Measurements from ENCODE around the gene HAUS7.

HAUS7 gene

DNA sequence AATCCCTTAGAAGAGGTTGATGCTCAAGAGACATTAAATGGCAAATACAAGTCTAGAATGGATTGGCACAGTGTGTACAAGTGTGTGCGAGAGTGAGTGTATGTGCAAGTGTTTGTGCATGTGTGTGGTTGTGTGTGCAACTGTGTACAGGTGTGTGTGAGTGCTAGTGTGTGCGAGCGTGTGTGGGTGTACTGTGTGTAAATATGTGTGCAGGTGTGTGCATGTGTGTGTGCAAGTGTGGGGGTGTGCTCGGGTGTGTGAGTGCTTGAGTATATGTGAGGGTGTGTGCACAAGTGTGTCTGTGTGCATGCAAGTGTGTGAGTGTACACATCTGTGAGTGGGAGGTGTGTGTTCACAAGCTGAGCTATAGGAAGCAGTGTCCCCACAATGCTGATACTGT lies 30.4 kb downstream of the HAUS7 start:
- no peaks in the 10 kb centered on the region for H3K27me3 ChIP-seq (ENCODE audit: insufficient read depth, poor library complexity, severe bottlenecking)
- no peak for DNase-seq (ENCODE audit: low read depth in 1 of 2, low spot score in 1 of 2)
- no peak overlapping the region for H3K4me3 ChIP-seq (replicated peaks; ENCODE audit: insufficient read depth, low read length)
- TF ChIP-seq SPI1 (IDR thresholded peaks at IDR 0.05; ENCODE audit: borderline replicate concordance, low read depth) (no peak), POLR2AphosphoS5 (IDR thresholded peaks at IDR 0.05; ENCODE audit: low read depth) (no peak), GABPA (IDR thresholded peaks at IDR 0.05; ENCODE audit: low read depth) (no peak)
- TF ChIP-seq, protein P1, sequence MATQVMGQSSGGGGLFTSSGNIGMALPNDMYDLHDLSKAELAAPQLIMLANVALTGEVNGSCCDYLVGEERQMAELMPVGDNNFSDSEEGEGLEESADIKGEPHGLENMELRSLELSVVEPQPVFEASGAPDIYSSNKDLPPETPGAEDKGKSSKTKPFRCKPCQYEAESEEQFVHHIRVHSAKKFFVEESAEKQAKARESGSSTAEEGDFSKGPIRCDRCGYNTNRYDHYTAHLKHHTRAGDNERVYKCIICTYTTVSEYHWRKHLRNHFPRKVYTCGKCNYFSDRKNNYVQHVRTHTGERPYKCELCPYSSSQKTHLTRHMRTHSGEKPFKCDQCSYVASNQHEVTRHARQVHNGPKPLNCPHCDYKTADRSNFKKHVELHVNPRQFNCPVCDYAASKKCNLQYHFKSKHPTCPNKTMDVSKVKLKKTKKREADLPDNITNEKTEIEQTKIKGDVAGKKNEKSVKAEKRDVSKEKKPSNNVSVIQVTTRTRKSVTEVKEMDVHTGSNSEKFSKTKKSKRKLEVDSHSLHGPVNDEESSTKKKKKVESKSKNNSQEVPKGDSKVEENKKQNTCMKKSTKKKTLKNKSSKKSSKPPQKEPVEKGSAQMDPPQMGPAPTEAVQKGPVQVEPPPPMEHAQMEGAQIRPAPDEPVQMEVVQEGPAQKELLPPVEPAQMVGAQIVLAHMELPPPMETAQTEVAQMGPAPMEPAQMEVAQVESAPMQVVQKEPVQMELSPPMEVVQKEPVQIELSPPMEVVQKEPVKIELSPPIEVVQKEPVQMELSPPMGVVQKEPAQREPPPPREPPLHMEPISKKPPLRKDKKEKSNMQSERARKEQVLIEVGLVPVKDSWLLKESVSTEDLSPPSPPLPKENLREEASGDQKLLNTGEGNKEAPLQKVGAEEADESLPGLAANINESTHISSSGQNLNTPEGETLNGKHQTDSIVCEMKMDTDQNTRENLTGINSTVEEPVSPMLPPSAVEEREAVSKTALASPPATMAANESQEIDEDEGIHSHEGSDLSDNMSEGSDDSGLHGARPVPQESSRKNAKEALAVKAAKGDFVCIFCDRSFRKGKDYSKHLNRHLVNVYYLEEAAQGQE (IDR thresholded peaks at IDR 0.05; ENCODE audit: insufficient replicate concordance, low read depth), result no peak
- TF ChIP-seq, protein P2, sequence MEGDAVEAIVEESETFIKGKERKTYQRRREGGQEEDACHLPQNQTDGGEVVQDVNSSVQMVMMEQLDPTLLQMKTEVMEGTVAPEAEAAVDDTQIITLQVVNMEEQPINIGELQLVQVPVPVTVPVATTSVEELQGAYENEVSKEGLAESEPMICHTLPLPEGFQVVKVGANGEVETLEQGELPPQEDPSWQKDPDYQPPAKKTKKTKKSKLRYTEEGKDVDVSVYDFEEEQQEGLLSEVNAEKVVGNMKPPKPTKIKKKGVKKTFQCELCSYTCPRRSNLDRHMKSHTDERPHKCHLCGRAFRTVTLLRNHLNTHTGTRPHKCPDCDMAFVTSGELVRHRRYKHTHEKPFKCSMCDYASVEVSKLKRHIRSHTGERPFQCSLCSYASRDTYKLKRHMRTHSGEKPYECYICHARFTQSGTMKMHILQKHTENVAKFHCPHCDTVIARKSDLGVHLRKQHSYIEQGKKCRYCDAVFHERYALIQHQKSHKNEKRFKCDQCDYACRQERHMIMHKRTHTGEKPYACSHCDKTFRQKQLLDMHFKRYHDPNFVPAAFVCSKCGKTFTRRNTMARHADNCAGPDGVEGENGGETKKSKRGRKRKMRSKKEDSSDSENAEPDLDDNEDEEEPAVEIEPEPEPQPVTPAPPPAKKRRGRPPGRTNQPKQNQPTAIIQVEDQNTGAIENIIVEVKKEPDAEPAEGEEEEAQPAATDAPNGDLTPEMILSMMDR (IDR thresholded peaks at IDR 0.05; ENCODE audit: insufficient read depth, low read length), result no peak
- H3K27ac ChIP-seq (replicated peaks), result no peak overlapping the region

DNA sequence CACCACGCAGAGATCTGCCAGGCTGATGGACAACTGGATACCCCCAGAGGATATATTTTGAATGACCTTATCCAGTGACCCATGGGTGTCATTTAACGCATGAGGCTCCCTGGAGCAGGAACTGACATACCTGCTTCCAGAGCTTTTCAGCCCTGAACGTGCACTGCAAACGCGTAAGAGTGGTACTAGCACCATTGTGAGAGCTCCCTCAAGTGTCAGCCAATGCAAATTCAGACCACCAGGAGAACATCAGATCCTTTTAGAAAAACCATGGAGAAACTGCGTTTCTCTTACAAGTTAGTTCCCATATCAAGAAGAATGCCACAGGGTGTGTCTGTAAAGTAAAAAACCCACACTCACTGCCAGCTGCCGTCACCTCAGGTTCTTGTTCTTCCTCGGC lies 31.8 kb downstream of the HAUS7 start:
- no peak overlapping the region for H3K27ac ChIP-seq (replicated peaks)
- no peak for TF ChIP-seq SPI1 (IDR thresholded peaks at IDR 0.05; ENCODE audit: borderline replicate concordance, low read depth)
- TF ChIP-seq, protein P2 (IDR thresholded peaks at IDR 0.05; ENCODE audit: insufficient read depth, low read length), result no peak
- TF ChIP-seq, protein P1 (IDR thresholded peaks at IDR 0.05; ENCODE audit: insufficient replicate concordance, low read depth), result no peak
- TF ChIP-seq GABPA (IDR thresholded peaks at IDR 0.05; ENCODE audit: low read depth), result no peak
- no peak for TF ChIP-seq POLR2AphosphoS5 (IDR thresholded peaks at IDR 0.05; ENCODE audit: low read depth)
- peak in 1 of 2 experiments; percentile 40 for DNase-seq (ENCODE audit: low read depth in 1 of 2, low spot score in 1 of 2)
- H3K27me3 ChIP-seq (ENCODE audit: insufficient read depth, poor library complexity, severe bottlenecking), result no peaks in the 10 kb centered on the region
- H3K4me3 ChIP-seq (replicated peaks; ENCODE audit: insufficient read depth, low read length), result no peak overlapping the region

- no peak overlapping the region for H3K27ac ChIP-seq (replicated peaks)
- H3K4me3 ChIP-seq (replicated peaks; ENCODE audit: insufficient read depth, low read length), result no peak overlapping the region
- H3K27me3 ChIP-seq (ENCODE audit: insufficient read depth, poor library complexity, severe bottlenecking), result no peaks in the 10 kb centered on the region
- TF ChIP-seq SPI1 (IDR thresholded peaks at IDR 0.05; ENCODE audit: borderline replicate concordance, low read depth) (no peak), GABPA (IDR thresholded peaks at IDR 0.05; ENCODE audit: low read depth) (no peak), POLR2AphosphoS5 (IDR thresholded peaks at IDR 0.05; ENCODE audit: low read depth) (no peak)
- TF ChIP-seq, protein P1 (IDR thresholded peaks at IDR 0.05; ENCODE audit: insufficient replicate concordance, low read depth), result no peak
- TF ChIP-seq, protein P2 (IDR thresholded peaks at IDR 0.05; ENCODE audit: insufficient read depth, low read length), result no peak
- no peak for DNase-seq (ENCODE audit: low read depth in 1 of 2, low spot score in 1 of 2)
Observed at GRCh38 chrX:153435845-153436244, 34.5 kb downstream of the HAUS7 start.

Measured in HL-60 (cell line).